CD4-positive, alpha-beta T cell treated with Interferon gamma for 1 hour (primary cell): ENCODE data around the gene ALAS1.
A peak's percentile ranks its signal among the peaks of the same experiment; 100 is the strongest.

Experiments used
- DNase-seq: peaks from one replicate; pipeline ENCODE4 v3.0.0-alpha.2; 2020

Gene ALAS1

DNA sequence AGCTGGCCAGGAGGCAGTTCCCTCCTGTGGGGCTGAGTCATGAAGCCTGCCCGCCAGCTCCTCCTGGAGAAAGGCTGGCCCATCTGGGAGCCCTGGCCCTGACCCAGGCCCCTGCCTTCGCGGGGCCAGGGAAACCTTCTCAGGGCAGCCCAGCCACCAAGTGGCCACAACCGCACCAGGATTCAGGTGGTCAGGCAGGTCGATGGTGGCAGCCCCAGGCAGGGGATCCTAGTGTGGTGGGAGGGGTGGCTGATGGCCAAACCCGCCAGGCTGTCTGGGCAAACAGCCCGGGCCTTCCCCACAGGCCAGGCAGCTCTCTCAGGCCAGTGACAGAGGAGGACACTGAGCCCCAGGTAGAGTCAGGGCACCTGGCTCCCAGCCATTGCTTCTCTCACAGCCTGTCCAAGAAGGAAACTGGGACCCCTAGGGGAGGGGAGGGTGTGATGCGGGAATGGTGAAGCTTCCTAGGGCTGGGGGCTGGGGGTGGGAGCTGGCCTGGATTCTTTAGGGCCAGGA, 39.8 kb downstream of the ALAS1 start:
- DNase-seq, result peak; percentile 53

DNA sequence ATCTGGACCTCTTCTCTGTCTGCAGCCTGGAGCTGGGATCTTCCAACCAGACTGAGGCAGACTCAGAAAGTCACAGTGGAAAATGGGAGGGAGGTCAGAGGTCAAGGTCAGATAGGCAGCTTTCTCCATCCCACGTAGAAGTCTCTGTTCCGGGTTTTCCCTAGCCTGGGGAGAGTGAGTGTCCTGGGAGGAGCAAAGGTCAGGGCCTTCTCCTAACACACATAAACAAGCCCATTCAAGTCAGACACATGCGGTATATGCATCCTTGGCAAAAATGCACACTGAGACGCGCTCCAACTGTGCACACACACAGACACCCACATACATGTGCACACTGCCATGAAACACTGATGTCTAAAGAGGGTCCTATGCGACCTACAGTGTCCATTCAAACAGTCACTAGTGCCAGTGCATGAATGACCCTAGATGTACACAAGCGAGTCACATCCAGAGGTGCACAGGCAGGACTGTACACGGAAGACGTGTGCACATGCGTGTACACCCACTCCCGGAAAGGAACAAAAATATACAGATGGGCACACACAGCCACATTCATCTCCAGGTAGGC, 40.3 kb downstream of the ALAS1 start:
- DNase-seq, result no peak

DNA sequence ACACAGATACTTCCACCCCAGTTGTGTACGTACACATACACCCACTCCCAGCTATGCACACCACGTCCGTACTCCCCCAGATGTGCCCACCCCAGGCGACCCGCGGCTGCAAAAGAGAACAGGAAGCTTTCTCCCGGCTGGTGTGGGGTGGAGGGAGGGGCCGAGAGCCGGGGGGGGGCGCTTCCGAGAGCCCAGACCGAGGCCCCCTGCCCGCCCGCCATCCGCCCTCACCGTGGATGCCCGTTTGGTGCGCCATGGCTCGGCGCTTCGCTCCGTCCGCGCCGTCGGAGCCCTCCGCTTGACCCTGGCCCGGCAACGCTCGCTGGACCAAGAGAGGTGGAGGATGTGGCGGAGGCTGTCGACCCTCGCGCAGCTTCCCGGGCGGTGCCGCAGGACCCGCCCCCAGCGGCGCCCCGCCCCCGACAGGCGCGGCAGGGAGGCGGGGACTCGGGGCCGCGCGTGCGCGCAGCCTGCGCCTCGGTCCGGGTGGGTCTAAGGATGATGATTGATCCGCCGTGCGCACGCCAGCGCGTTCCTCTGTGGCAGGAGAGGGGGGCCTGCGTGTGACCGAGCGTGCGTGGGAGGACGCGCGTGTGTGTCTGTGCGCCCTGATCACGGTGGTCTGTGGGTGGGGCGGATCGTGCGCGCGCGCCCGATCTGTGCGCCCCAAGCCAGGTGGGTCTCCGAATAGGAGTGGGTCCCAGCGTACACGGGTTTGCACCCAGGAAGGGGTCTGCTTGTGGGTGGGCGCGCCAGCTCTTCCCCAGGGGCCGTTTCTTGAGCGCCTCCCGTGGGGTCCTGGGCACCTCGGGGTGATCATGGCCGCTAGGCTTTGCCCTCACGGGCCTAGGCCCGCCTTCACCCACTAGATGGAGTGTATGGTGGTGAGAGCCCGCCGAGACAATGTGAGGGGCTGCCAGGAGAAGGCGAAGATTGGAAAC, 41.1 kb downstream of the ALAS1 start, which contains the start of gene TWF2:
TSS of gene TWF2 (minus strand) at position 398 of the 941 bp plus-strand sequence. CDS start at position 256, 142 bp downstream.
- peak; percentile 84 for DNase-seq

DNA sequence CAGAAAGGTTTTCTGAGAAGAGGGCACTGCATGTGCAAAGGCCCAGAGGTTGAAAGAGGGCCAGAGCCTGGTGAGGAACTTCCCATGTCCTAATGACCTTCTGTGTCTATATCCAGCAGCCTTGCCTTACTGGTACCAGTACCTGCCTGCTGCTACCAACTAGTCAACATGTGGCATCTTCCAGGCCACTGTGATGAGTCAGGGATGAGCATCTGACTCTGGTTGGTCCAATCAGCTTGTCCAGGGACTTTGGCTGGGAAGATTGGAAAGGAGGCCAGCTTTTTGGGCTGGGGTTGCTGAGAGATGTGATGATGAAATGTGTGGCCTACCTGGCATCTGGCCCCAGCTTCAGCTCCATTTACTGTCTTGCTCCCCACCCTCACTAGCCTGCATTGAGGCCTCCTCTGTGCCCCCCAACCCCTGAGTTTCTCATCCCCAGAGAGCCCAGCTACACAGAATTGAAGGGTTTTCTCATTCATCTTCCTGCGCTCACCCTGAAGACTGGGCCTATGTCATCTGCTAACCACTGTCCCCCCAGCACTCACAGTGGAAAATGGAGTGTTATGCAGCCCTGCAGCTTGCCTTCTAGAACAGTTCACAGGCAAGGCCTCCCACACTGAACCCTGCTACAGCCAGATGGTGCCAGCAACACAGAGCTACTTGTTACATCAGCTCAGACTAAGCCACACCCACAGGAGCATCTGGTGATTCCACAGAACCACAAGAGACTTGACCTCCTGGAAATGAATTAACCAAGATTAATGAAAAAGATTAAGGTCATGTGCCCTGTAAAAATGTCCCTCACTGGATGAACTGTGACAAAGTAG, 42.3 kb downstream of the ALAS1 start:
- DNase-seq, result peak; percentile 51

GRCh38 chr3:52240886-52241370, 43.0 kb downstream of the ALAS1 start:
- DNase-seq, result no peak

GRCh38 chr3:52242039-52242438, 44.1 kb downstream of the ALAS1 start:
- no peak for DNase-seq

GRCh38 chr3:52243791-52244628, 46.0 kb downstream of the ALAS1 start:
- peak; percentile 66 for DNase-seq

GRCh38 chr3:52245322-52246263, 47.6 kb downstream of the ALAS1 start, which contains the start of gene PPM1M:
Gene PPM1M, plus strand, starts transcription at chr3:52245759. Its CDS starts 66 bp downstream, at chr3:52245825.
- peak; percentile 64 for DNase-seq

DNA sequence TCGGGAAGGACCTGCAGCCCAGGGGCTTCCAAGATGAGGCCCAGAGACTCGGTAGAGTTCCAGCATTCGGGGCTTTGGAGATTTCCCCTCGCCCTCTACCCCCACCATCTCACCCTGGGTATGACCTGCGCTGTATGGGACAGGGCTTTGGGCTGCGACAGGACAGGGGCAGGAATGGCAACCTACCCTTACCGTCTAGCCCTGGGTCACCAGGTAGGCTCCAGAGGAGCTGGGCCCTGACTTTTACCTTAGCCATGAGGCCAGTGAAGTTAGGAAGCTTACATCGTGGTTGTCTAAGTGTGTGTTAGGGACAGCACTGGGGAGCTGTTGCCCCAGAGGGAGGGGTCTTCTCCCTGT, 48.3 kb downstream of the ALAS1 start:
- DNase-seq, result no peak

GRCh38 chr3:52246728-52247408, 48.9 kb downstream of the ALAS1 start:
- DNase-seq, result peak; percentile 40

- no peak for DNase-seq
Observed at GRCh38 chr3:52247409-52248164, 49.6 kb downstream of the ALAS1 start.

GRCh38 chr3:52248165-52248541, 50.2 kb downstream of the ALAS1 start:
- no peak for DNase-seq

DNA sequence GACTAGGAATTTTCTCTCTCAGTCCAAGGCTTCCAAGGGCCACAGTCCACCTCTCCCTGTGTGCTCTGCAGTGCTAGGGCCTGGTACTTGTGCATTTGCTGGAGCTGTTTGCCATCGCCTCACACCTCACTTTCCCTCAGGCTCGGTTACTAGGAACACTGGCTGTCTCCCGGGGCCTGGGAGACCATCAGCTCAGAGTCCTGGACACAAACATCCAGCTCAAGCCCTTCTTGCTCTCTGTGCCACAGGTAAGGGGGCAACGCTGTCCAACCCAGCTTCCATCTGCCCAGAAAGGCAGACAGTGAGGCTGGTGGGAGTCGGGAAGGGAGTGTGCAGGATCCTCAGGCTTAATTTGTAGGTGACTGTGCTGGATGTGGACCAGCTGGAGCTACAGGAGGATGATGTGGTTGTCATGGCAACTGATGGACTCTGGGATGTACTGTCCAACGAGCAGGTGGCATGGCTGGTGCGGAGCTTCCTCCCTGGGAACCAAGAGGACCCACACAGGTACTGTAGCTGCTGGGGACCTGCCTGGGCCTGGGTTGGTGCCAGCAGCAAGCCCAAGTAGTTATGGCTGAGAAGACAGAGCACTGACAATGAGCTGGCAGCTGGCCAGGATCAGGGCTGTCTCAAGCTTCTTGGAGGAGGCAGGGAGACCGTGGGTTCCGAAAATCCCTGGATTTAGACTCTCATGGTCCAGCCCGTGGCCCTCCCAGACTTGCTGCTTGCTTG, 51.0 kb downstream of the ALAS1 start:
- no peak for DNase-seq

DNA sequence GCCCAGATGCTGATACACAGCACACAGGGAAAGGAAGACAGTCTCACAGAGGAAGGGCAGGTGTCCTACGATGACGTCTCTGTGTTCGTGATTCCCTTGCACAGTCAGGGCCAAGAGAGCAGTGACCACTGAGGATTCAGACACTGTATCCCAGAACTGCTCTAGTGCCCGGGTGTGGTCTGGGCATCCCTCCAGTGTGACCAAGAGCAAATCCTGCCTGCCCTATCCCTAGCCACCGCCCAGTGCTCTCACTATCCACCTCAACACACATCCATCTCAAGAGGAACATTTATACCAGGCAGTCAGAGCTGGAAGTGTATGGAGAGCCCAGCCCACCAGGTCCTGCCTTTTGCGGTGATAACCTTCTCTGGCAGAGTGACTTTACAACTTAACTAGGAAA, 51.7 kb downstream of the ALAS1 start:
- DNase-seq, result no peak

DNA sequence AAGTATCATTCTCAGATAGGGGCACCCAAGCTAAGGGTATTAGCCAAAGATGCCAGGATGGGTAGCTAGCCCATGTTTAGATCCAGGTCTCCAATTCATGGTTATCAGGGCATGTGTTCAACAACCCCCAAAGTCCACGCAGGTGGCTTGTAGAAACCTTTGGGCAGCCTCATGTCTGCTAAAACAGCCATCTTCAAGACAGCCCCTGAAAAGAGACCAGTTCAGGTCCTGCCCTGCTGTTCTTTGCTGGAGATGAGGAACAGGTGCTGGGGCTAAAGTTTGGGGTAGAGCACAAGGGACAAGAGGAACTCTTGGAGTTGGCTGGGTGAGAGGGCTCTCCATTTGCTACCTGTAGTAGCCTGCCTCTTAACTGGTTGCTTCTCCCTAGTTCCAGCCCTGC, 52.2 kb downstream of the ALAS1 start:
- no peak for DNase-seq

- DNase-seq, result peak; percentile 90
Observed at GRCh38 chr3:52253314-52254304, 55.6 kb downstream of the ALAS1 start.

DNA sequence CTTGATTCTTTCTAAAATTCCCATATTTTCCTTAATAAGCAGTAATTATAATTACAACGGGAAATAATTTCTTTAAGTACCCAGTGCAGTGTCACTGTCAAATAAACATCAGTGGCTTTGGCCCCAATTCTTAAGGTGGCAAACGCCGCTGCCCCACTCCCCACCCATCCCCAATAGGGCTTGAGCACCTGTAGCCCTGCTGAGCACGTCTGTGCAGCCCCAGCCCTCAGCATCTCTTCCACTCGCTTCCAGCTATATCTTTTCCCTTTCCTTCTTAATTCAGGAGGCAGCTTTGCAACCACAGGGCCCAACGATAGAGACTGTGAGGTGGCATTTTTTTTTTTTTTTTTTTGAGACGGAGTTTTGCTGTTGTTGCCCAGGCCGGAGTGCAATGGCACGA, 56.6 kb downstream of the ALAS1 start:
- no peak for DNase-seq
